ENCODE results near the gene BCAS3. TPM values are rescaled to one million over a fixed set of nuclear protein-coding genes. Genes with fewer than 3 reads are reported as not detected.

BCAS3 gene
- polyA plus RNA-seq, 3 donors, result 10.3 to 19.1 (median 14.7) TPM

GRCh38 chr17:61149106-61149825 lies 471.6 kb downstream of the BCAS3 start:
- Mint-ChIP-seq H3K9me3 (peaks cover 0 to 8% (median 3%) of the 10 kb centered on the region in 7 donors), H3K27ac (no peak overlapping the region), H3K27me3 (ENCODE audit: low read depth in 3 of 3) (no peaks in the 10 kb centered on the region), H3K4me3 (no peak overlapping the region), H3K36me3 (peaks cover 0 to 6% of the 10 kb centered on the region in 2 donors), H3K4me1 (peaks cover 42% of the 10 kb centered on the region)
- H3K36me3 ChIP-seq (replicated peaks in 1 of 2; ENCODE audit: control insufficient read depth in 1 of 2, insufficient read depth in 2 of 2, low read length in 2 of 2), result no peaks in the 10 kb centered on the region
- intact Hi-C loops (cut with micrococcal nuclease), result no loop called here
- H3K4me1 ChIP-seq (ENCODE audit: control insufficient read depth in 1 of 2, insufficient read depth in 2 of 2, low read length in 2 of 2), result peaks cover 30 to 31% of the 10 kb centered on the region in 2 donors
- no peak for DNase-seq
- no peak overlapping the region for H3K9ac ChIP-seq (ENCODE audit: insufficient read depth, low read length, poor library complexity, severe bottlenecking)
- no peak overlapping the region for H3K4me3 ChIP-seq (replicated peaks in 1 of 3; ENCODE audit: low read depth in 2 of 3, low read length in 3 of 3)
- no peaks in the 10 kb centered on the region for H3K9me3 ChIP-seq (replicated peaks in 1 of 2; ENCODE audit: control insufficient read depth in 1 of 2, insufficient read depth in 1 of 2, low read length in 2 of 2)
- H2AFZ ChIP-seq (ENCODE audit: insufficient read depth, low read depth, low read length, poor library complexity, severe bottlenecking), result no peak overlapping the region
- H3K27me3 ChIP-seq (ENCODE audit: control insufficient read depth in 2 of 2, insufficient read depth in 2 of 2, low read length in 2 of 2), result no peaks in the 10 kb centered on the region
- 83% methylated on average over 1 of the region's 6 CpGs for WGBS (ENCODE audit: insufficient coverage)
- no peak for TF ChIP-seq CTCF (IDR thresholded peaks at IDR 0.05)
- H3K79me2 ChIP-seq (ENCODE audit: insufficient read depth, low read length), result no peaks in the 10 kb centered on the region
- no peak overlapping the region for H3K4me2 ChIP-seq (replicated peaks; ENCODE audit: extremely low read depth, low read length, poor library complexity, severe bottlenecking)
- H4K20me1 ChIP-seq (ENCODE audit: insufficient read depth, low read length), result no peaks in the 10 kb centered on the region
- no peak overlapping the region for H3K27ac ChIP-seq (ENCODE audit: low read depth in 1 of 2, low read length in 2 of 2)

- intact Hi-C loops (cut with micrococcal nuclease), result no loop called here
- H3K36me3 Mint-ChIP-seq, result peaks cover 0 to 6% of the 10 kb centered on the region in 2 donors
- H3K4me3 Mint-ChIP-seq, result no peak overlapping the region
Observed at GRCh38 chr17:61149862-61150362, 472.3 kb downstream of the BCAS3 start.

More at GRCh38 chr17:61149862-61150362, 472.3 kb downstream of the BCAS3 start:
- Histone ChIP-seq H4K20me1 (ENCODE audit: insufficient read depth, low read length) (no peaks in the 10 kb centered on the region), H3K27me3 (ENCODE audit: control insufficient read depth in 2 of 2, insufficient read depth in 2 of 2, low read length in 2 of 2) (no peaks in the 10 kb centered on the region), H3K79me2 (ENCODE audit: insufficient read depth, low read length) (no peaks in the 10 kb centered on the region), H3K9ac (ENCODE audit: insufficient read depth, low read length, poor library complexity, severe bottlenecking) (no peak overlapping the region), H3K27ac (ENCODE audit: low read depth in 1 of 2, low read length in 2 of 2) (no peak overlapping the region), H3K4me1 (ENCODE audit: control insufficient read depth in 1 of 2, insufficient read depth in 2 of 2, low read length in 2 of 2) (peaks cover 30 to 32% of the 10 kb centered on the region in 2 donors), H3K4me2 (replicated peaks; ENCODE audit: extremely low read depth, low read length, poor library complexity, severe bottlenecking) (no peak overlapping the region), H2AFZ (ENCODE audit: insufficient read depth, low read depth, low read length, poor library complexity, severe bottlenecking) (no peak overlapping the region), H3K36me3 (replicated peaks in 1 of 2; ENCODE audit: control insufficient read depth in 1 of 2, insufficient read depth in 2 of 2, low read length in 2 of 2) (no peaks in the 10 kb centered on the region), H3K9me3 (replicated peaks in 1 of 2; ENCODE audit: control insufficient read depth in 1 of 2, insufficient read depth in 1 of 2, low read length in 2 of 2) (no peaks in the 10 kb centered on the region), H3K4me3 (replicated peaks in 1 of 3; ENCODE audit: low read depth in 2 of 3, low read length in 3 of 3) (no peak overlapping the region)
- peaks cover 0 to 8% (median 3%) of the 10 kb centered on the region in 7 donors for H3K9me3 Mint-ChIP-seq
- no CpG with 5 or more reads among the region's 2 CpGs for WGBS (ENCODE audit: insufficient coverage)
- H3K27ac Mint-ChIP-seq, result no peak overlapping the region
- H3K4me1 Mint-ChIP-seq, result peaks cover 39% of the 10 kb centered on the region
- DNase-seq, result no peak
- no peaks in the 10 kb centered on the region for H3K27me3 Mint-ChIP-seq (ENCODE audit: low read depth in 3 of 3)
- TF ChIP-seq CTCF (IDR thresholded peaks at IDR 0.05), result no peak

Data from CD14-positive monocyte (primary cell).